ENCODE measurements around the gene ZDHHC4. TPM values are rescaled to one million over a fixed set of nuclear protein-coding genes. Genes with fewer than 3 reads are reported as not detected.

ZDHHC4 gene
- total RNA-seq, 2 experiments from 2014 or later: 34.2 to 35.5 TPM

GRCh38 chr7:6546498-6547251, 30.6 kb upstream of the ZDHHC4 start:
- H3K4me1 Mint-ChIP-seq: peaks cover 4% of the 10 kb centered on the region
- POLR2A ChIA-PET: no interaction called here
- H3K4me3 Mint-ChIP-seq: no peak overlapping the region
- H3K36me3 Mint-ChIP-seq (ENCODE audit: low read depth): no peaks in the 10 kb centered on the region
- H3K27ac Mint-ChIP-seq: no peak overlapping the region
- no peak for DNase-seq
- no peaks in the 10 kb centered on the region for H3K9me3 Mint-ChIP-seq
- CTCF ChIA-PET: no interaction called here
- no peaks in the 10 kb centered on the region for H3K27me3 Mint-ChIP-seq

DNA sequence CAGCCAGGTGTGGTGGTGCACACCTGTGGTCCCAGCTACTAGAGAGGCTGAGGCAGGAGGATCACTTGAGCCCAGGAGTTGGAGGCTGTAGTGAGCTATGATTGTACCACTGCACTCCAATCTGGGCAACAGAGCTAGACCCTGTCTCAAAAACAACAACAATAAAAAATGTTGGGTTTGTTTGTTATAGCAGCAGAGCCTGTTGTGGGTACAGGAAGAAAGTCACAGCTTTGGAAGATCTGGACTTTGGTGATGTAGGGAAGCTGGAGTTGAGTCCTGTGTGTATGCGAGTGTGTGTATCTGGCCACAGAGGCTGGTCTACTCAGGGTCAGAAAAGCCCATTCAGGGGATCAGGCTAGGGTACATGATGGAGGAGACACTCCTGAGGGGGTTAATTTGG, 29.9 kb upstream of the ZDHHC4 start:
- POLR2A ChIA-PET: no interaction called here
- CTCF ChIA-PET: no interaction called here

DNA sequence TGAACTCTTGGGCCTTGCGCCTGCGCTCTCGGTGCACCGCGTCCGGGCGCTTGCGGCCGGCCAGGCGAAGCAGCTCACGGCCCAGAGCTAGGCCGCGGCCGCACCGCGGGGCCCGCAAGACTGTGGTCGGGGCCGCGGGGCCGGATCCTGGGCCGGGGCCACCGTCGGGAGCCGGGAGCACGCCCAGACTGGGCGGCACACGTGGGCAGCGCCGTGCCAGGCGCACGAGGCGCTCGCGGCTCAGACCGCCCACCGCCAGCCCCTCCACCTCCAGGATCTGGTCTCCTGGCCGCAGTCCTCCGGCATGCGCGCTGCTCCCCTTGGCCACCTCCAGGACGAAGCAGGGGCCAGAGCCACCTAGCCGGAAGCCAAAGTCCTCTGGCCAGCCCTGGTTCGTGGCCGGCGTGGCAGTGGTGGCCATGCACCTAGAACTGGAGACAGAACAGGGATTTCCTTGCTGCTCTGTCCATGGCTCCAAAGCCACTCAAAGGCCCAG, 26.2 kb upstream of the ZDHHC4 start, which contains the start of gene GRID2IP:
GRID2IP (minus strand) TSS at position 446 of the 496 bp plus-strand sequence; CDS start at position 421, 25 bp downstream.
- no peaks in the 10 kb centered on the region for H3K27me3 Mint-ChIP-seq
- CTCF ChIA-PET: no interaction called here
- H3K9me3 Mint-ChIP-seq: no peaks in the 10 kb centered on the region
- POLR2A ChIA-PET: no interaction called here
- H3K4me3 Mint-ChIP-seq: no peak within 1 kb of the TSS
- DNase-seq: no peak
- H3K27ac Mint-ChIP-seq: no peak within 1 kb of the TSS
- H3K36me3 Mint-ChIP-seq (ENCODE audit: low read depth): no peaks in the 10 kb centered on the region
- peaks cover 10% of the 10 kb centered on the region for H3K4me1 Mint-ChIP-seq

More for the DNA sequence above, 29.9 kb upstream of the ZDHHC4 start:
- DNase-seq: no peak
- peaks cover 4% of the 10 kb centered on the region for H3K4me1 Mint-ChIP-seq
- no peaks in the 10 kb centered on the region for H3K36me3 Mint-ChIP-seq (ENCODE audit: low read depth)
- no peaks in the 10 kb centered on the region for H3K27me3 Mint-ChIP-seq
- H3K27ac Mint-ChIP-seq: no peak overlapping the region
- H3K9me3 Mint-ChIP-seq: no peaks in the 10 kb centered on the region
- H3K4me3 Mint-ChIP-seq: no peak overlapping the region

GRCh38 chr7:6553448-6554044, 23.7 kb upstream of the ZDHHC4 start:
- Mint-ChIP-seq H3K27me3 (no peaks in the 10 kb centered on the region), H3K4me3 (no peak overlapping the region), H3K36me3 (ENCODE audit: low read depth) (no peaks in the 10 kb centered on the region), H3K4me1 (peaks cover 10% of the 10 kb centered on the region), H3K9me3 (no peaks in the 10 kb centered on the region), H3K27ac (no peak overlapping the region)
- ChIA-PET CTCF (no interaction called here), POLR2A (no interaction called here)
- no peak for DNase-seq

DNA sequence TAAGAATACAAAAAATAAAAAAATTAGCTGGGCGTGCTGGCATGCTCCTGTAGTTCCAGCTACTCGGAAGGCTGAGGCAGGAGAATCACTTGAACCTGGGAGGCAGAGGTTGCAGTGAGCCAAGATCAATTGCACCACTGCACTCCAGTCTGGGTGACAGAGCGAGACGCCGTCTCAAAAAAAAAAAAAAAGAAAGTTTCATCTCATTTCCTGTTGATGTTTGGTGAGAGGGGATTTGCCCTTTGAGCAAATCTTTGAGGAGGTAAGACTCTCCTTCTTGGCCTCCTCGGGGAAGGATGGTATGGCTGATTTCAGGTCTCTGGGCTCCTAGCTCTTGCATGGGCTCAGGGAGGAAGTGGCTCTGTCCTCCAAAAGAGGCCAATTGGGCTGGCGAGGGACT, 22.4 kb upstream of the ZDHHC4 start:
- peak overlapping the region; percentile 64 for H3K27ac Mint-ChIP-seq
- H3K27me3 Mint-ChIP-seq: no peaks in the 10 kb centered on the region
- H3K36me3 Mint-ChIP-seq (ENCODE audit: low read depth): no peaks in the 10 kb centered on the region
- no peak overlapping the region for H3K4me3 Mint-ChIP-seq
- CTCF ChIA-PET: interaction anchor here (0.7 to 1.4 kb wide), 2 partner anchors 15 to 48 kb away, joined by 3 to 4 read pairs; no protein-coding TSS in a partner anchor
- no peak for DNase-seq
- POLR2A ChIA-PET: no interaction called here
- no peaks in the 10 kb centered on the region for H3K9me3 Mint-ChIP-seq
- peaks cover 6% of the 10 kb centered on the region for H3K4me1 Mint-ChIP-seq

DNA sequence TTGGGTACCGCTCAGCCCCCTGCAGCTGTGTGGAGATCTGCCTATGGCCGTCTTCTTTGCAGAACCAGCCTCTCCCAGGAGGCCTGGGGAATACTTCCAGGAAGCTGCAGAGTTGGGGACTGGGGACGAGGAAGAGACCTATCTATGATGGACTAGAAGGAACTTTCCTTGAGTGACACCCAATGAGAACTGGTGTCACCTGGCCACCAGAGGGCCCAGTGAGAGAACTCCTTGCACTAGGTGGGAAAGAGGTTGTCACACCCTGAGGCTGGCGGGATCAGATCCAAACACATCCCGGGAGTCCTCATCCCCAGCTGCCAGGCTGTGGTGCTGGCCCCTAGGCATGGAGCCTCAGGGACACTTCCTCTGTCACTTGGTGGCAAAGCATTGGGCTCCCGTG, 21.1 kb upstream of the ZDHHC4 start:
- no peak for DNase-seq
- H3K9me3 Mint-ChIP-seq: no peaks in the 10 kb centered on the region
- H3K4me3 Mint-ChIP-seq: no peak overlapping the region
- peaks cover 6% of the 10 kb centered on the region for H3K4me1 Mint-ChIP-seq
- ChIA-PET CTCF (no interaction called here), POLR2A (no interaction called here)
- no peaks in the 10 kb centered on the region for H3K36me3 Mint-ChIP-seq (ENCODE audit: low read depth)
- H3K27ac Mint-ChIP-seq: no peak overlapping the region
- H3K27me3 Mint-ChIP-seq: no peaks in the 10 kb centered on the region

GRCh38 chr7:6558837-6559236, 18.4 kb upstream of the ZDHHC4 start:
- ChIA-PET POLR2A (no interaction called here), CTCF (interaction anchor here (0.8 to 2.0 kb wide), 7 partner anchors 9 to 43 kb away, joined by 3 to 12 read pairs (median 4); no protein-coding TSS in a partner anchor)
- DNase-seq: peak; percentile 23
- no peak overlapping the region for H3K27ac Mint-ChIP-seq
- no peak overlapping the region for H3K4me3 Mint-ChIP-seq
- H3K4me1 Mint-ChIP-seq: peaks cover 6% of the 10 kb centered on the region
- H3K9me3 Mint-ChIP-seq: no peaks in the 10 kb centered on the region
- H3K36me3 Mint-ChIP-seq (ENCODE audit: low read depth): no peaks in the 10 kb centered on the region
- no peaks in the 10 kb centered on the region for H3K27me3 Mint-ChIP-seq

DNA sequence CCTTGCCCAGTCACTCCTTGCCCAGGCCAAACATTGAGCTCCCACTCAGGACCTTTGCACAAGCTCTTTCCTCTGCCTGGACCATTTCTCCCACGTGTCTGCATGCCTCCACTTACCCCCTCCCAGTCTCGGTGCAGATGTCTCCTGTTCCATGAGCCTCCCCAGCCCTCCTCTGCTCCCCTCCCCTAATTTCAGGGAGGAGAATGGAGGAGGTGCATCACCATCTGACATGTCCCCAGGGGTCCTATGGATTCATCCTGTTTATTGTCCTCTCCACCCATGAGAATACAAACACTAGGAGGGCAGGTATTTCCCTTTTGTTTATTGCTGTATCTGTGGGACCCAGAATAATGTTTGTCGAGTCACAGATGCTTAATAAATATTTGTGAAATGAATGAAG, 17.4 kb upstream of the ZDHHC4 start:
- H3K36me3 Mint-ChIP-seq (ENCODE audit: low read depth): no peaks in the 10 kb centered on the region
- no peaks in the 10 kb centered on the region for H3K27me3 Mint-ChIP-seq
- DNase-seq: no peak
- peaks cover 2% of the 10 kb centered on the region for H3K4me1 Mint-ChIP-seq
- POLR2A ChIA-PET: no interaction called here
- no peaks in the 10 kb centered on the region for H3K9me3 Mint-ChIP-seq
- no peak overlapping the region for H3K4me3 Mint-ChIP-seq
- CTCF ChIA-PET: interaction anchor here (1.5 to 2.0 kb wide), 2 partner anchors 12 to 44 kb away, joined by 6 to 12 read pairs; no protein-coding TSS in a partner anchor
- H3K27ac Mint-ChIP-seq: no peak overlapping the region

DNA sequence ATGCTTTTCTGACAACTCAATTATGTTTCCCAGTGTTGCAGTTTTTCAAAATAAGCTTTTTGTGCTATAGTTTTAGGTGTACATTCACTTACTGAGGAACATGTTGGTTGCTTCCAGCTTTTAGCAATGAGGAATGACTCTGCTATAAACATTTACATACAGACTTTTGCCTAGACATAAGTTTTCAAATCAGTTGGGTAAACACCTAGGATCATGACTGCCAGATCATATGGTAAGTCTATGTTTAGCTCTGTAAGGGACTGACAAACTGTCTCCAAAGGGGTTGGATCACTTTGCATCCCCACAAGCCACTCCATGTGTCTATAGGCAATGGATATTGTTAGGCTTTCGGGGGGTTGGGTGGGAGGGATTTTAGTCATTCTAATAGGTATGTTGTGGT, 15.1 kb upstream of the ZDHHC4 start:
- Mint-ChIP-seq H3K27me3 (peaks cover 2% of the 10 kb centered on the region), H3K4me3 (no peak overlapping the region), H3K9me3 (no peaks in the 10 kb centered on the region), H3K27ac (no peak overlapping the region), H3K36me3 (ENCODE audit: low read depth) (no peaks in the 10 kb centered on the region), H3K4me1 (no peaks in the 10 kb centered on the region)
- ChIA-PET CTCF (no interaction called here), POLR2A (no interaction called here)
- no peak for DNase-seq

DNA sequence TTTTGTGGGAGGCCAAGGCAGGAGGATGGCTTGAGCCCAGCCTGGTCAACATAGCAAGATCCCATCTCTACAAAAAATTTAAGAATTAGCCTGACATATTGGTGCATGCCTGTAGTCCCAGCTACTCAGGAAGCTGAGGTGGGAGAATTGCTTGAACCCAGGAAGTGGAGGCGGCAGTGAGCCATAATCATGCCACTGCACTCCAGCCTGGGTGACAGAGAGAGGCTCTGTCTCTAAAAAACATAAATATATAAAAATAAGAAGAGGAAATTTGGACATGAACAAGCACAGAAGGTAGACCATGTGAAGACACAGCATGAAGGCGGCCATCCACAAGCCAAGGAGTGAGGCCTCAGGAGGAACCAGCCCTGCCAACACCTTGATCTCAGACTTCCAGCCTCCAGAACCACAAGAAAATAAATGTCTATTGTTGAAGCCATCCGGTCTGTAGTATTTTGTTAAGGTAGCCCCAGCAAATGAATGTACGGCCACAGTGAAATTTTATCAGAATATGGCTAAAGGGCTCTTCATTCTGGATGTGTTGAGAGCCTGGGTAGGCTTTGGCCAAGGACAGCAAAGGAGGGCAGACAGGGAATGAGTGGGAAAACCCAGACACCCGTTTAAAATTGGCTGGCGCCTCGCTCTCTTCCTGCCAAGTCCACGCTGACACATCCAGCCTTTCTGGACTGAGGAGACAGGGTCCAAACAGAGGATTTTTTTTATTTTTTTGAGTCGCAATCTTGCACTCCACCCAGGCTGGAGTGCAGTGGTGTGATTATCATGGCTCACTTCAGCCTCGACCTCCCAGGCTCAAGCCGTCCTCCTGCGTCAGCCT, 13.1 kb upstream of the ZDHHC4 start:
- CTCF ChIA-PET: no interaction called here
- no peak for DNase-seq
- POLR2A ChIA-PET: no interaction called here
- no peaks in the 10 kb centered on the region for H3K36me3 Mint-ChIP-seq (ENCODE audit: low read depth)
- H3K27ac Mint-ChIP-seq: no peak overlapping the region
- H3K27me3 Mint-ChIP-seq: peaks cover 3% of the 10 kb centered on the region
- no peak overlapping the region for H3K4me3 Mint-ChIP-seq
- H3K4me1 Mint-ChIP-seq: no peaks in the 10 kb centered on the region
- no peaks in the 10 kb centered on the region for H3K9me3 Mint-ChIP-seq

- no peaks in the 10 kb centered on the region for H3K4me1 Mint-ChIP-seq
Observed at GRCh38 chr7:6565655-6566054, 11.6 kb upstream of the ZDHHC4 start.

GRCh38 chr7:6567886-6568285, 9.4 kb upstream of the ZDHHC4 start:
- peaks cover 5% of the 10 kb centered on the region for H3K27me3 Mint-ChIP-seq
- H3K9me3 Mint-ChIP-seq: no peaks in the 10 kb centered on the region
- no peak overlapping the region for H3K4me3 Mint-ChIP-seq
- no peak overlapping the region for H3K27ac Mint-ChIP-seq
- H3K4me1 Mint-ChIP-seq: no peaks in the 10 kb centered on the region
- ChIA-PET POLR2A (no interaction called here), CTCF (interaction anchor here (1.3 kb wide), 1 partner anchor 9 kb away, joined by 8 read pairs; no protein-coding TSS in a partner anchor)
- DNase-seq: no peak
- no peaks in the 10 kb centered on the region for H3K36me3 Mint-ChIP-seq (ENCODE audit: low read depth)

More at GRCh38 chr7:6565655-6566054, 11.6 kb upstream of the ZDHHC4 start:
- POLR2A ChIA-PET: no interaction called here
- CTCF ChIA-PET: no interaction called here
- H3K27ac Mint-ChIP-seq: no peak overlapping the region
- no peaks in the 10 kb centered on the region for H3K9me3 Mint-ChIP-seq
- no peaks in the 10 kb centered on the region for H3K36me3 Mint-ChIP-seq (ENCODE audit: low read depth)
- no peak overlapping the region for H3K4me3 Mint-ChIP-seq
- H3K27me3 Mint-ChIP-seq: peaks cover 5% of the 10 kb centered on the region
- DNase-seq: no peak
